HG03460 (cell line): ENCODE measurements around the gene G2E3.
"Not testable (repeated sequence)": the region's sequence is repeated elsewhere in the genome, so short reads cannot be mapped to it uniquely, and the experiment has no call there.

Source experiments
- ATAC-seq: cut with Tn5 transposase; IDR thresholded peaks from one replicate; pipeline ENCODE4 v1.9.1; 2021; ENCODE audit not compliant: unreplicated experiment

Gene G2E3

GRCh38 chr14:30559638-30560091, 707 bp downstream of the G2E3 start:
- peak; percentile 19 for ATAC-seq

GRCh38 chr14:30560581-30560980, 1.6 kb downstream of the G2E3 start:
- no peak for ATAC-seq

- no peak for ATAC-seq
These were observed 5.4 kb downstream of the G2E3 start for GRCh38 chr14:30564235-30564867.

GRCh38 chr14:30564868-30565248, 5.9 kb downstream of the G2E3 start:
- ATAC-seq, result no peak

GRCh38 chr14:30569216-30569902, 10.4 kb downstream of the G2E3 start:
- ATAC-seq, result no peak

- no peak for ATAC-seq
These were observed 10.9 kb downstream of the G2E3 start for GRCh38 chr14:30569903-30570226.

GRCh38 chr14:30572237-30572636, 13.3 kb downstream of the G2E3 start:
- no peak for ATAC-seq

- ATAC-seq, result no peak
These were observed 13.8 kb downstream of the G2E3 start for GRCh38 chr14:30572771-30573170.

- no peak for ATAC-seq
These were observed 14.4 kb downstream of the G2E3 start for GRCh38 chr14:30573226-30573814.

- ATAC-seq, result no peak
These were observed 15.0 kb downstream of the G2E3 start for GRCh38 chr14:30573966-30574365.

- not testable (repeated sequence) for ATAC-seq
These were observed 15.8 kb downstream of the G2E3 start for GRCh38 chr14:30574777-30575176.

- not testable (repeated sequence) for ATAC-seq
These were observed 17.4 kb downstream of the G2E3 start for GRCh38 chr14:30576333-30576732.

GRCh38 chr14:30580616-30581282, 21.8 kb downstream of the G2E3 start:
- no peak for ATAC-seq

- no peak for ATAC-seq
These were observed 22.3 kb downstream of the G2E3 start for GRCh38 chr14:30581283-30581625.

GRCh38 chr14:30582376-30582775, 23.4 kb downstream of the G2E3 start:
- no peak for ATAC-seq

GRCh38 chr14:30584058-30584630, 25.2 kb downstream of the G2E3 start:
- no peak for ATAC-seq

- no peak for ATAC-seq
These were observed 26.2 kb downstream of the G2E3 start for GRCh38 chr14:30585204-30585603.

- no peak for ATAC-seq
These were observed 28.2 kb downstream of the G2E3 start for GRCh38 chr14:30587141-30587540.

GRCh38 chr14:30588873-30589272, 29.9 kb downstream of the G2E3 start:
- ATAC-seq, result no peak

- ATAC-seq, result no peak
These were observed 38.0 kb downstream of the G2E3 start for GRCh38 chr14:30596935-30597334.

- no peak for ATAC-seq
These were observed 38.5 kb downstream of the G2E3 start for GRCh38 chr14:30597504-30597903.
